ENCODE measurements around the gene SUGP2. TPM values are rescaled to one million over a fixed set of nuclear protein-coding genes. Genes with fewer than 3 reads are reported as not detected.

SUGP2 gene
- total RNA-seq, 1 donor from 2014 or later, result 75.6 TPM

DNA sequence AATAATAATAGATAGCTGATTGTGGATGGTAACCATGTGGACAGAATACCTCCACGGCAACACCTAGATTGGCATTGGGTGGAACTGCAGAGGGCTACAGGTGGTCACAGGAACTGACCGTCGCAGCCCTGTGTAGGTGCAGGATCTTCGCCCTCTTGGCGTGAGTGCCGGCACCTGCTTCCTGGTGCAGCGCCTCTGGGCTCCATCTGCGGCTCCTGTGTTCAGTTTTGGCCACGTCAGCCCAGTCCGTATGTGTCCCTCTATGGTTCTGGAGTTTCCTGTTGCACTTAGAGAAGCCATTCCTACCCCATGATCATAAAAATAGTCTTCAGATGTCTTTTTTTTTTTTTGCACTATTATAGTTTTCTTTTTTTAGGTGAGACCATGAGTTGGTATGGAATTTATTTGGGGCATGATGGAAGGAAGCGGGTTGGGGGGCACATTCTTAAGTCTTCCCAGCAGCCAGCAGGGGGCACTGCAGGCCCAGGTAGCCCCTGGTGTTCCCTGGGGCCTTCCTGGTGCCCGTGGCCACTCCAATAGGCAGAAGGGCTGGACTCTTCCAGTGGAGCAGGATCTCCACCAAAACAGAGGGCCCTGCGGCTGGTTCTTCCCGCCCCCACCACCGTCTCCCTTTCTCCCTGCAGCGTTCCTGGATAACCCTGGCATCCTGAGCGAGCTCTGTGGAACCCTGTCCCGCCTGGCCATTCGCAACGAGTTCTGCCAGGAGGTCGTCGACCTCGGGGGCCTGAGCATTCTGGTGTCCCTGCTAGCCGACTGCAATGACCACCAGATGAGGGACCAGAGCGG is 20.4 kb upstream of the SUGP2 start:
- Histone ChIP-seq H3K9me3 (no peaks in the 10 kb centered on the region), H3K27ac (no peak overlapping the region), H3K27me3 (no peaks in the 10 kb centered on the region), H3K4me1 (no peaks in the 10 kb centered on the region), H3K36me3 (peaks cover 38% of the 10 kb centered on the region), H3K4me3 (no peak overlapping the region)
- TF ChIP-seq, protein P1, sequence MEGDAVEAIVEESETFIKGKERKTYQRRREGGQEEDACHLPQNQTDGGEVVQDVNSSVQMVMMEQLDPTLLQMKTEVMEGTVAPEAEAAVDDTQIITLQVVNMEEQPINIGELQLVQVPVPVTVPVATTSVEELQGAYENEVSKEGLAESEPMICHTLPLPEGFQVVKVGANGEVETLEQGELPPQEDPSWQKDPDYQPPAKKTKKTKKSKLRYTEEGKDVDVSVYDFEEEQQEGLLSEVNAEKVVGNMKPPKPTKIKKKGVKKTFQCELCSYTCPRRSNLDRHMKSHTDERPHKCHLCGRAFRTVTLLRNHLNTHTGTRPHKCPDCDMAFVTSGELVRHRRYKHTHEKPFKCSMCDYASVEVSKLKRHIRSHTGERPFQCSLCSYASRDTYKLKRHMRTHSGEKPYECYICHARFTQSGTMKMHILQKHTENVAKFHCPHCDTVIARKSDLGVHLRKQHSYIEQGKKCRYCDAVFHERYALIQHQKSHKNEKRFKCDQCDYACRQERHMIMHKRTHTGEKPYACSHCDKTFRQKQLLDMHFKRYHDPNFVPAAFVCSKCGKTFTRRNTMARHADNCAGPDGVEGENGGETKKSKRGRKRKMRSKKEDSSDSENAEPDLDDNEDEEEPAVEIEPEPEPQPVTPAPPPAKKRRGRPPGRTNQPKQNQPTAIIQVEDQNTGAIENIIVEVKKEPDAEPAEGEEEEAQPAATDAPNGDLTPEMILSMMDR (IDR thresholded peaks at IDR 0.05), result peak; percentile 76
- intact Hi-C loops (cut with DNase I), result no loop called here
- DNase-seq, result peak; percentile 86
- peak; percentile 82 for ATAC-seq

- Histone ChIP-seq H3K36me3 (peaks cover 38% of the 10 kb centered on the region), H3K9me3 (no peaks in the 10 kb centered on the region), H3K4me3 (no peak overlapping the region), H3K4me1 (no peaks in the 10 kb centered on the region), H3K27ac (no peak overlapping the region), H3K27me3 (no peaks in the 10 kb centered on the region)
- TF ChIP-seq, protein P1 (IDR thresholded peaks at IDR 0.05), result no peak
- DNase-seq, result no peak
- intact Hi-C loops (cut with DNase I), result no loop called here
- ATAC-seq, result no peak
Observed at GRCh38 chr19:19052921-19053320, 19.6 kb upstream of the SUGP2 start.

- H3K4me3 ChIP-seq, result no peak overlapping the region
- H3K36me3 ChIP-seq, result peaks cover 38% of the 10 kb centered on the region
- no peaks in the 10 kb centered on the region for H3K9me3 ChIP-seq
- DNase-seq, result no peak
- H3K4me1 ChIP-seq, result no peaks in the 10 kb centered on the region
- H3K27me3 ChIP-seq, result no peaks in the 10 kb centered on the region
- ATAC-seq, result no peak
- TF ChIP-seq, protein P1 (IDR thresholded peaks at IDR 0.05), result no peak
- intact Hi-C loops (cut with DNase I), result no loop called here
- no peak overlapping the region for H3K27ac ChIP-seq
Observed at GRCh38 chr19:19051478-19052213, 18.3 kb upstream of the SUGP2 start.

DNA sequence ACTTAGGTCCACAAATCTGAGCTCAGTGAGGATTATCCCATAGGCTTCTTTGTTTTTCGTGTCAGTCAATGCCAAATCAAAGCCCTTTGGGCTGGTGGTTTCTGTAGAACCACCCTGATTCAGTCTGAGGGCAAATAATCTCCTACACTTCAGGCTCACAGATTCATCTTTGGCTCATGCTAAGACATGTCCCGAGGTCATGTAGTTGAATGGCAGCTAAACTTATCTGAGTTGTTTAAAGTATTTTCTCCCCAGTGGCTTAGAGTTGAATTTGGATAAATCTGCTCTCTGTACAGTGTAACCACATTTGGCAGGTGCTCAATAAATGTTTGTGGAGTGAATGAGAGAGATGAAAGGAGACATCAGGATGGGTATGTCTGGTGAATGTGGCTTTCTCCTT is 17.4 kb upstream of the SUGP2 start:
- Histone ChIP-seq H3K27me3 (no peaks in the 10 kb centered on the region), H3K4me3 (no peak overlapping the region), H3K4me1 (no peaks in the 10 kb centered on the region), H3K27ac (no peak overlapping the region), H3K36me3 (peaks cover 38% of the 10 kb centered on the region), H3K9me3 (no peaks in the 10 kb centered on the region)
- DNase-seq (no peak), ATAC-seq (no peak)
- intact Hi-C loops (cut with DNase I), result no loop called here
- TF ChIP-seq, protein P1 (IDR thresholded peaks at IDR 0.05), result no peak

DNA sequence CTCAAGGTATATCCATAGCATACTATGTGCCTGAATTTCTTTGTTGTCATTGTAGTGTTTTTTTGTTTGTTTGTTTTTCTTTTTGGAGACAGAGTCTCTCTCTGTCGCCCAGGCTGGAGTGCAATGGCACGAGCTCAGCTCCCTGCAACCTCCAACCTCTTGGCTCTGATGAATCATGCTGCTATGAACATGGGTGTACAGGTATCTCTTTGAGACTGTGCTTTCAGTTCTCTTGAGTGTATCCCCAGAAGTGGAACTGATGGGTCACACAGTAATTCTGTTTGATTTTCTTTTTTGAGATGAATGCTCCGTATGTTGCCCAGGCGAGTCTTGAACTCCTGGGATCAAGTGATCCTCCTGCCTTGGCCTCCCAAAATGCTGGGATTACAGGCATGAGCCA is 16.8 kb upstream of the SUGP2 start:
- ATAC-seq (no peak), DNase-seq (no peak)
- Histone ChIP-seq H3K4me1 (no peaks in the 10 kb centered on the region), H3K27me3 (no peaks in the 10 kb centered on the region), H3K27ac (no peak overlapping the region), H3K36me3 (peaks cover 37% of the 10 kb centered on the region), H3K9me3 (no peaks in the 10 kb centered on the region), H3K4me3 (no peak overlapping the region)
- intact Hi-C loops (cut with DNase I), result no loop called here
- TF ChIP-seq, protein P1 (IDR thresholded peaks at IDR 0.05), result no peak
